ENCODE data around the gene TRAF7. TPM values are rescaled to one million over a fixed set of nuclear protein-coding genes. Genes with fewer than 3 reads are reported as not detected.
A peak's percentile ranks its signal among the peaks of the same experiment; 100 is the strongest.

TRAF7 gene
- total RNA-seq, 1 experiment from 2014 or later = 138 TPM

- no peak for DNase-seq (ENCODE audit: low read depth)
Observed at GRCh38 chr16:2180962-2181923, 25.7 kb downstream of the TRAF7 start.

GRCh38 chr16:2181952-2182351, 26.4 kb downstream of the TRAF7 start:
- no peak for DNase-seq (ENCODE audit: low read depth)

- DNase-seq (ENCODE audit: low read depth) = no peak
Observed at GRCh38 chr16:2183671-2184070, 28.1 kb downstream of the TRAF7 start.

GRCh38 chr16:2184346-2184745, 28.8 kb downstream of the TRAF7 start:
- DNase-seq (ENCODE audit: low read depth) = no peak

- DNase-seq (ENCODE audit: low read depth) = no peak
Observed at GRCh38 chr16:2184962-2185361, 29.4 kb downstream of the TRAF7 start.

GRCh38 chr16:2186064-2186463, 30.5 kb downstream of the TRAF7 start:
- no peak for DNase-seq (ENCODE audit: low read depth)

GRCh38 chr16:2186505-2186904, 30.9 kb downstream of the TRAF7 start:
- no peak for DNase-seq (ENCODE audit: low read depth)

GRCh38 chr16:2187212-2187611, 31.6 kb downstream of the TRAF7 start:
- DNase-seq (ENCODE audit: low read depth) = no peak

GRCh38 chr16:2188395-2188794, 32.8 kb downstream of the TRAF7 start:
- DNase-seq (ENCODE audit: low read depth) = no peak

- no peak for DNase-seq (ENCODE audit: low read depth)
Observed at GRCh38 chr16:2189252-2189893, 33.8 kb downstream of the TRAF7 start.

- DNase-seq (ENCODE audit: low read depth) = no peak
Observed at GRCh38 chr16:2190002-2190658, 34.5 kb downstream of the TRAF7 start.

- no peak for DNase-seq (ENCODE audit: low read depth)
Observed at GRCh38 chr16:2190659-2191445, 35.3 kb downstream of the TRAF7 start.

GRCh38 chr16:2191446-2191706, 35.8 kb downstream of the TRAF7 start:
- no peak for DNase-seq (ENCODE audit: low read depth)

GRCh38 chr16:2194166-2194834, 38.7 kb downstream of the TRAF7 start:
- peak; percentile 62 for DNase-seq (ENCODE audit: low read depth)

- DNase-seq (ENCODE audit: low read depth) = peak; percentile 67
Observed at GRCh38 chr16:2194852-2195321, 39.3 kb downstream of the TRAF7 start.

GRCh38 chr16:2195322-2196161, 40.0 kb downstream of the TRAF7 start:
- no peak for DNase-seq (ENCODE audit: low read depth)

- no peak for DNase-seq (ENCODE audit: low read depth)
Observed at GRCh38 chr16:2196162-2196980, 40.8 kb downstream of the TRAF7 start, which contains the start of gene CASKIN1. Gene CASKIN1 (minus strand): TSS chr16:2196605. CDS start chr16:2196432, 173 bp downstream.

GRCh38 chr16:2196981-2197511, 41.5 kb downstream of the TRAF7 start:
- DNase-seq (ENCODE audit: low read depth) = no peak

- DNase-seq (ENCODE audit: low read depth) = no peak
Observed at GRCh38 chr16:2197765-2198164, 42.2 kb downstream of the TRAF7 start.
